GM12865 (cell line): ENCODE results near the gene LRRC43.

Source experiments
- DNase-seq: peaks from one replicate; pipeline ENCODE4 v3.0.0; 2010; ENCODE audit warnings: low read depth
- H3K4me3 ChIP-seq: 2 replicates; pipeline ENCODE4 v1.5.1; 2011; ENCODE audit warnings: mild to moderate bottlenecking, low read depth, low read length, control low read depth
- TF ChIP-seq, protein P1 (sequence below): IDR thresholded peaks from 2 replicates; pipeline ENCODE4 v1.5.1; 2011; ENCODE audit warnings: low read length, control low read depth, low read depth, inconsistent platforms; ENCODE audit not compliant: insufficient read depth; ENCODE audit errors: missing control alignments

The LRRC43 gene

DNA sequence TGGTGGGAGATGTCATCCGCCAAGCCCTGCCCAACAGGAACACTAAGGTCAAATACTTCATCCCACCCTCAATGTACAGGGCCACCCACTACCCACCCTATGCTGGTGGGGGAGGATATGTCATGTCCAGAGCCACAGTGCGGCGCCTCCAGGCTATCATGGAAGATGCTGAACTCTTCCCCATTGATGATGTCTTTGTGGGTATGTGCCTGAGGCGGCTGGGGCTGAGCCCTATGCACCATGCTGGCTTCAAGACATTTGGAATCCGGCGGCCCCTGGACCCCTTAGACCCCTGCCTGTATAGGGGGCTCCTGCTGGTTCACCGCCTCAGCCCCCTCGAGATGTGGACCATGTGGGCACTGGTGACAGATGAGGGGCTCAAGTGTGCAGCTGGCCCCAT lies 24.1 kb downstream of the LRRC43 start:
- TF ChIP-seq, protein P1, sequence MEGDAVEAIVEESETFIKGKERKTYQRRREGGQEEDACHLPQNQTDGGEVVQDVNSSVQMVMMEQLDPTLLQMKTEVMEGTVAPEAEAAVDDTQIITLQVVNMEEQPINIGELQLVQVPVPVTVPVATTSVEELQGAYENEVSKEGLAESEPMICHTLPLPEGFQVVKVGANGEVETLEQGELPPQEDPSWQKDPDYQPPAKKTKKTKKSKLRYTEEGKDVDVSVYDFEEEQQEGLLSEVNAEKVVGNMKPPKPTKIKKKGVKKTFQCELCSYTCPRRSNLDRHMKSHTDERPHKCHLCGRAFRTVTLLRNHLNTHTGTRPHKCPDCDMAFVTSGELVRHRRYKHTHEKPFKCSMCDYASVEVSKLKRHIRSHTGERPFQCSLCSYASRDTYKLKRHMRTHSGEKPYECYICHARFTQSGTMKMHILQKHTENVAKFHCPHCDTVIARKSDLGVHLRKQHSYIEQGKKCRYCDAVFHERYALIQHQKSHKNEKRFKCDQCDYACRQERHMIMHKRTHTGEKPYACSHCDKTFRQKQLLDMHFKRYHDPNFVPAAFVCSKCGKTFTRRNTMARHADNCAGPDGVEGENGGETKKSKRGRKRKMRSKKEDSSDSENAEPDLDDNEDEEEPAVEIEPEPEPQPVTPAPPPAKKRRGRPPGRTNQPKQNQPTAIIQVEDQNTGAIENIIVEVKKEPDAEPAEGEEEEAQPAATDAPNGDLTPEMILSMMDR = no peak
- DNase-seq = no peak
- H3K4me3 ChIP-seq = no peak overlapping the region

DNA sequence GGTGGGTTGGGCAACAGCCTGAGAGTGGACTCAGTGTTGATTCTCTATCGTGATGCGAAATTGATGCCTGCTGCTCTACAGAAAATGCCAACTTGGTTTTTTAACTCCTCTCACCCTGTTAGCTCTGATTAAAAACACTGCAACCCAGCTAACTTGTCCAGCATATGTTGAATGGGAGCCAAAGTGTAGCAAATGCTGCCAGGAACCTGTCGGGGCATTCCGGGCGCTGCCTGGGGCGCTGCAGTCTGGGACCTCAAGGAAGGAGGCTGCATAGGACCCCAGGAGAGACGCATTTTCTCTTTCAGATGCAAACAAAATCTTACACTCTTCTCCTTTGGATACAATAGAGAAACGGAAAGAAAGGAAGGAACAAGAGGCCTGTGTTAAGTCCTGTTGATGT lies 24.5 kb downstream of the LRRC43 start:
- H3K4me3 ChIP-seq = no peak overlapping the region
- TF ChIP-seq, protein P1 = no peak
- DNase-seq = no peak

DNA sequence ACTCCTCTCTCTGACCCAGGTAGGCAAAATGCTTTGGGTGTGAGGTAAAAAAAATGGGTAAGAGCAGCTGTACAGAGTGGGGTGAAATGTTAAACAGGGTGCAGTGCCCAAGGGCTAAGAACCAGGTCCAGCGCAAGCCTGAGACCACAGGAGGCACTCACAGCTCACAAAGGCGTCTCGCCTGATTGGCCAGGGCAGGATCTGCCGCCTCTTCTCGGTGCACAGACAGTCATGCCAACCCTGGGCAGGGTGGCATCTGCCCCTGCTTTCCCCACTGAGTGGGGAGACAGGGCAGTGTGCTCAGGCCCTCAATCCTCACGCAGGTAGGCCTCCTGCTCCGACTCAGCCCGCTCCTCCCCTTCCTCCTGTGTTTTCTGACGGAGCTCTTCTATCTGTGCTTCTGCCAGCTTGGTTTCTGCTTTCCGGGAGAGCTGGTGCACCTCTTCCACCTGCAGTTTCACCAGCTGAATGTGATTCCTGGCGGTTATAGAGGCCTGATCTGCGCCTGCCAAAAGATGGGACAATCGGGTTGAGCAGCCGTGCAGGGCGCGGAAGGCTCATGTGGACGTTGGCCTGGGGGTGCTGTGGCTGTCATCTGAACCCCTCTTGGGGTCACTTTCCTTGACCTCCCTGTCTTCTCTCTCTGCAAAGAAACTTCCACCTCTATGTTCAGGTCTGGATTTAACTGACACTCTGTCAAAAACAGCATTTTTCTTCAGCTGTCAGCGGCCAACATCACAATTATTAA lies 25.3 kb downstream of the LRRC43 start:
- TF ChIP-seq, protein P1 = no peak
- DNase-seq = no peak

DNA sequence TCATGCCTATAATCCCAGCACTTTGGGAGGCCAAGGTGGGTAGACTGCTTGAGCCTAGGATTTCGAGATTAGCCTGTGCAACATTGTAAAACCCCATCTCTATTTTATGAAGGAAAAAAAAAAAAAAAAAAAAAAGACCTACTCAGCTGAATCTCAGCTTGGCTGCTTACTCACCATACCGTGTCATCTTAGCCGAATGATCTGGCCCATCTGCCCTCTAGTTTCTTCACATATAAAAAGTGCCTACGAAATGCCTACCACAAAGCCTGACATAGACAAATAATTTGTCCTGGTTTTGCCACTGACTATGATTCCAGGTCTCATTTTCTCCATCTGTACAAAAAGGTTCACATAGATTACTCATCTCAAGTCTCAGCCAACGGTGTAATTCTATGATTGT lies 32.8 kb downstream of the LRRC43 start:
- no peak overlapping the region for H3K4me3 ChIP-seq
- TF ChIP-seq, protein P1 = no peak
- no peak for DNase-seq

More for the DNA sequence above, 25.3 kb downstream of the LRRC43 start:
- no peak overlapping the region for H3K4me3 ChIP-seq

DNA sequence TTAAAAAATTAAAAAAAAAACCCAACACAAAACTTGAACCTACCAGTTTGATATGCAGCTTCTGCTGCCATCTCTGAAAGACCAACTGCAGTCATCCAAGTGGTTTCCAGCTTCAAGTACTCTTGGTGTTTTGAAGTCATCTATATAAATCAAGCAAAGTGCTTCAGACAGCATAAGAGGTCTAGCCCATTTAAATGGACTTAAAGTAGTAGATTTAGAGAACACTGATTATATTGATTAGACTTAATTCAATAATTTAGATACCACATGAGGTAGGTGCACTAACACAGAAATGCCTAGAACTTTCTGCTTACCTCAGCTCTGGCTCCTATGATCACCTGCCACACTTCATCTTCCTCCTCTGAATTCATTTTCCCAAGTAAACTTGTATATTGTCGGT lies 33.5 kb downstream of the LRRC43 start:
- no peak for DNase-seq
- no peak overlapping the region for H3K4me3 ChIP-seq
- TF ChIP-seq, protein P1 = no peak

DNA sequence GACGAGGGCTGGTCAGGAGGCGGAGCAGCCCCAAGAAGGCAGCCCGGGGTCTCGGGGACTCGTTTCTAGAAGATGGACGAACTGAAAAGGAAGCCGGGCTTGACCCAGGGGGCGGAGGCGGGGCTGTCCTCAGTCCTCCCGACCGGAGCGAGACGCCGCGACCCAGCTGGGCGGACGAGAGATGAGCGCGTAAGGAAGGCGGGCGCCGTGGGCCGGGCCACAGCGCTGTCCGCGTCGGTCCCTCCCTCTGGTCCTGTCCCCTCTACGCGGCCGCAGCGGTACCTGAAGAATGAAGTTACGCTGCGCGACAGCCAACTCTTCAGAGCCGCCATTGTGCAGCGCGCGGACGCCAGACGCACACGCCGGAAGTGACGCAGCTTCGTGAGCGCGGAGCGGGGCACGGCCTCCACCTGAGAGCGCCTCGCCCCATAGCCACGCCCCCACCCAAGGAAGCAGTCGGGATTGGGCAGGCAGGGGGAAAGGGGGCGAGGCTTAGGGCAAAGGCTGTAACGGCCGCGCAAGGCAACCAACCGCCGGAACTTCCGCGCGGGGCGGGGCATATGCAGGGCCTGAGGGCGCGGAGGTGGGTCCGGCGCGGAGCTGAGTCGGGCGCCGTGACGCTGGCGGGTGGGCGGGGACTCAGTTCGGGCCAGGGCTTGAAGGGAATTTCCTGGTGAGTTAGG lies 42.9 kb downstream of the LRRC43 start, which contains the start of gene DIABLO:
DIABLO (minus strand) TSS at position 370 of the 683 bp plus-strand sequence; CDS start at position 332, 38 bp downstream.
- TF ChIP-seq, protein P1 = no peak
- H3K4me3 ChIP-seq = peak within 1 kb of the TSS; percentile 96
- peak; percentile 100 for DNase-seq
